PC-9 (cell line): ENCODE data around the gene CDH20. TPM values are rescaled to one million over a fixed set of nuclear protein-coding genes. Genes with fewer than 3 reads are reported as not detected.

Experiments
- Bru-seq: library from RNA; stranded (reverse); fragments of 400-500 nt; gene quantifications from one replicate; lab custom pipeline; 2021; lab: Mats Ljungman, UMichigan
- BruChase-seq, 2 experiments: library from RNA; stranded (reverse); fragments of 400-500 nt; gene quantifications; one replicate each; lab custom pipeline; 2021; lab: Mats Ljungman, UMichigan
- BruUV-seq: library from RNA; stranded (reverse); fragments of 400-500 nt; replicated peaks from 2 replicates; lab custom pipeline; 2021; lab: Mats Ljungman, UMichigan
- CTCF ChIA-PET: fragments of 300-600 bp; sonication (Branson Sonifier 250); formaldehyde crosslinking; loops from one replicate; lab custom pipeline; 2022; ENCODE audit warnings: antibody characterized with exemption; lab: Charles Lee
- POLR2A ChIA-PET: fragments of 300-600 bp; sonication (Branson Sonifier 250); formaldehyde crosslinking; loops from one replicate; lab custom pipeline; 2022; ENCODE audit warnings: antibody characterized with exemption; ENCODE audit not compliant: unreplicated experiment; lab: Charles Lee
- DNase-seq, 2 experiments: peaks; one replicate each; pipeline versions ENCODE4 v3.0.0 to v3.0.0-alpha.2; 2015 to 2022; ENCODE audit warnings: mixed read lengths in 1 of 2
- H2AFZ ChIP-seq: fragments of 200-600 bp; sonication (generic); 2 replicates; pipeline ENCODE4 v1.8.1; 2017; ENCODE audit warnings: antibody characterized with exemption
- H3F3A ChIP-seq: fragments of 200-600 bp; sonication (generic); 2 replicates; pipeline ENCODE4 v1.8.1; 2017; ENCODE audit warnings: antibody characterized with exemption, mild to moderate bottlenecking, low read depth; ENCODE audit not compliant: insufficient read depth
- H3K27ac ChIP-seq: fragments of 200-600 bp; sonication (generic); 2 replicates; pipeline ENCODE4 v1.6.1; 2016; ENCODE audit warnings: mixed run types
- H3K27me3 ChIP-seq: fragments of 200-600 bp; sonication (generic); 2 replicates; pipeline ENCODE4 v1.6.1; 2016; ENCODE audit warnings: low read depth, mixed run types; ENCODE audit not compliant: insufficient read depth
- H3K36me3 ChIP-seq: fragments of 200-600 bp; sonication (generic); 2 replicates; pipeline ENCODE4 v1.6.1; 2016; ENCODE audit warnings: low read depth, mixed run types
- H3K4me1 ChIP-seq: fragments of 200-600 bp; sonication (generic); replicated peaks from 2 replicates; pipeline ENCODE4 v1.6.1; 2016; ENCODE audit warnings: mixed run types; ENCODE audit not compliant: insufficient read depth
- H3K4me2 ChIP-seq: fragments of 200-600 bp; sonication (generic); 2 replicates; pipeline ENCODE4 v1.6.1; 2017; ENCODE audit warnings: mixed run types
- H3K4me3 ChIP-seq: fragments of 200-600 bp; sonication (generic); 2 replicates; pipeline ENCODE4 v1.6.1; 2016; ENCODE audit warnings: mixed run types
- H3K79me2 ChIP-seq: fragments of 200-600 bp; sonication (generic); 2 replicates; pipeline ENCODE4 v1.6.1; 2017; ENCODE audit warnings: low read depth, mixed run types
- H3K9me2 ChIP-seq: fragments of 200-600 bp; sonication (generic); 2 replicates; pipeline ENCODE4 v1.8.1; 2017; ENCODE audit warnings: mild to moderate bottlenecking; ENCODE audit not compliant: insufficient read depth
- H3K9me3 ChIP-seq: fragments of 200-600 bp; sonication (generic); 2 replicates; pipeline ENCODE4 v1.8.1; 2016; ENCODE audit warnings: low read depth; ENCODE audit not compliant: insufficient read depth
- H4K20me1 ChIP-seq: fragments of 200-600 bp; sonication (generic); 2 replicates; pipeline ENCODE4 v1.8.1; 2017; ENCODE audit not compliant: insufficient read depth
- EZH2 ChIP-seq: fragments of 200-600 bp; sonication (generic); IDR thresholded peaks from 2 replicates; pipeline ENCODE4 v1.8.0; 2017; ENCODE audit warnings: antibody characterized with exemption, low read depth
- intact Hi-C: fragments of 100-400 bp; cut with micrococcal nuclease; formaldehyde crosslinking; loops from one replicate; pipeline ENCODE4 v1.10.0; 2022; ENCODE audit not compliant: unreplicated experiment
- long read RNA-seq: library from polyadenylated mRNA; stranded (forward); transcript quantifications from one replicate; pipeline ENCODE4 v2.0.0, GENCODE V29; 2022
- total RNA-seq: library from RNA; stranded (reverse); gene quantifications from 2 replicates; pipeline ENCODE4 v1.2.3, GENCODE V29; 2021
- TF ChIP-seq, protein P1 (sequence below): fragments of 200-600 bp; sonication (generic); conservative IDR thresholded peaks from 2 replicates; pipeline ENCODE4 v1.6.1; 2017; ENCODE audit warnings: mixed run types, antibody characterized with exemption, mild to moderate bottlenecking, moderate library complexity

CDH20 gene
- total RNA-seq (not detected in 2 replicates), Bru-seq, nascent RNA (not detected), BruChase-seq, experiment 1, labeled RNA remaining after a 2-hour chase (not detected), BruChase-seq, experiment 2, labeled RNA remaining after a 6-hour chase (not detected)
- long read RNA-seq = 0 reads

DNA sequence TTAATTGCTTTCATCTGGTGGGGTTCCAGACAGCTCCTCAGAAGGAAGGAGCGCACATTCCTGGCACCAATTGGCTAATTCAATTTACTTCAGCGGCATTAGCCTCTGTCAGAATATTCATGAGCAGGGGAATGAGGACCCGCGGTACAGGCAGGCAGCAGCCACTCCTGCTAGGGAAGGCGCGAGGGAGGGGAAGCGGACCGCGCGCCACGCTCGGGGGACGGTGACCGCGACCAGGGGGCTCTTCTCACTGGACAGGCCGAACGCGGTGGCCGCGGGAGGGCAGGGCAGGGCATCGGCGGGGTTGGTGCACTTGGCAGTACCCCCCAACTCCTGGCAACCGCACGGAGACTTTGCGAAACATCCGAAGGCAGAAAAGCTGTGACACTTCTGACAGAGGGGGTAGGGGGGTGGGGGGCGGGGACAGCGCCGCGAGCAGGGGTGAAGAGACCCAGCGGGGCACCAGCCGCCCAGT, at the start of gene CDH20:
TSS of gene CDH20 (plus strand) at position 160 of the 475 bp plus-strand sequence.
- no peak for DNase-seq
- no peaks in the 10 kb centered on the region for H3K9me3 ChIP-seq
- H3K79me2 ChIP-seq = no peaks in the 10 kb centered on the region
- H3K4me3 ChIP-seq = no peak within 1 kb of the TSS
- no TSS peak for BruUV-seq
- no peak within 1 kb of the TSS for H2AFZ ChIP-seq
- H3K4me2 ChIP-seq = no peak within 1 kb of the TSS
- H3K4me1 ChIP-seq = no peaks in the 10 kb centered on the region
- no peaks in the 10 kb centered on the region for H4K20me1 ChIP-seq
- intact Hi-C loops = no loop called here
- no peak within 1 kb of the TSS for H3K27ac ChIP-seq
- H3K9me2 ChIP-seq = no peaks in the 10 kb centered on the region
- no peaks in the 10 kb centered on the region for H3K27me3 ChIP-seq
- POLR2A ChIA-PET = no interaction called here
- TF ChIP-seq EZH2 = no peak
- TF ChIP-seq, protein P1, sequence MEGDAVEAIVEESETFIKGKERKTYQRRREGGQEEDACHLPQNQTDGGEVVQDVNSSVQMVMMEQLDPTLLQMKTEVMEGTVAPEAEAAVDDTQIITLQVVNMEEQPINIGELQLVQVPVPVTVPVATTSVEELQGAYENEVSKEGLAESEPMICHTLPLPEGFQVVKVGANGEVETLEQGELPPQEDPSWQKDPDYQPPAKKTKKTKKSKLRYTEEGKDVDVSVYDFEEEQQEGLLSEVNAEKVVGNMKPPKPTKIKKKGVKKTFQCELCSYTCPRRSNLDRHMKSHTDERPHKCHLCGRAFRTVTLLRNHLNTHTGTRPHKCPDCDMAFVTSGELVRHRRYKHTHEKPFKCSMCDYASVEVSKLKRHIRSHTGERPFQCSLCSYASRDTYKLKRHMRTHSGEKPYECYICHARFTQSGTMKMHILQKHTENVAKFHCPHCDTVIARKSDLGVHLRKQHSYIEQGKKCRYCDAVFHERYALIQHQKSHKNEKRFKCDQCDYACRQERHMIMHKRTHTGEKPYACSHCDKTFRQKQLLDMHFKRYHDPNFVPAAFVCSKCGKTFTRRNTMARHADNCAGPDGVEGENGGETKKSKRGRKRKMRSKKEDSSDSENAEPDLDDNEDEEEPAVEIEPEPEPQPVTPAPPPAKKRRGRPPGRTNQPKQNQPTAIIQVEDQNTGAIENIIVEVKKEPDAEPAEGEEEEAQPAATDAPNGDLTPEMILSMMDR = no peak
- no peaks in the 10 kb centered on the region for H3F3A ChIP-seq
- no peaks in the 10 kb centered on the region for H3K36me3 ChIP-seq
- CTCF ChIA-PET = no interaction called here

DNA sequence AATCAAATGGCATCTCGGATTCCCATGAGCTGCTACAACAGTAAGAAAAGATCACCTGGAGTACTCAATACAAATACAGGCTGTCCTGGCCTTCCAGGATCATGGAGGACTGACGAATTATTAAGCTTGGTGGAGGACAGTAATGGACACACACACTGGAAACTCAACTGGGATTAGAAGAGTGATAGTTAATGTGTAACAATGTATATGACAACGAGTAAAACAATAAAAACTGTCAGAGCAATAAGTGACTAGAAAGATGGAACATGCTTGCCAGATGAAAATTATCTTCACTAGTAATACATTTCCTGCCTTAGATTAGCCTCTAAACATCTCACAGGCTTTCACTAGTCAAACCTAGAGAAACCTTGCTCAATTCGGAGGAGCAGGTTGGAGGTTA, 49.2 kb upstream of the CDH20 start:
- Histone ChIP-seq H3K79me2 (no peaks in the 10 kb centered on the region), H4K20me1 (no peaks in the 10 kb centered on the region), H3K4me1 (no peaks in the 10 kb centered on the region), H3K4me2 (no peak overlapping the region), H3K36me3 (no peaks in the 10 kb centered on the region), H3K4me3 (no peak overlapping the region), H3F3A (no peaks in the 10 kb centered on the region), H3K27me3 (no peaks in the 10 kb centered on the region), H2AFZ (no peak overlapping the region; the same call in 1 of the 2 replicates), H3K9me2 (no peaks in the 10 kb centered on the region), H3K9me3 (no peaks in the 10 kb centered on the region), H3K27ac (no peak overlapping the region)
- DNase-seq = no peak
- TF ChIP-seq, protein P1 = no peak
- BruUV-seq = no TSS peak
- POLR2A ChIA-PET = no interaction called here
- intact Hi-C loops = no loop called here
- CTCF ChIA-PET = no interaction called here

DNA sequence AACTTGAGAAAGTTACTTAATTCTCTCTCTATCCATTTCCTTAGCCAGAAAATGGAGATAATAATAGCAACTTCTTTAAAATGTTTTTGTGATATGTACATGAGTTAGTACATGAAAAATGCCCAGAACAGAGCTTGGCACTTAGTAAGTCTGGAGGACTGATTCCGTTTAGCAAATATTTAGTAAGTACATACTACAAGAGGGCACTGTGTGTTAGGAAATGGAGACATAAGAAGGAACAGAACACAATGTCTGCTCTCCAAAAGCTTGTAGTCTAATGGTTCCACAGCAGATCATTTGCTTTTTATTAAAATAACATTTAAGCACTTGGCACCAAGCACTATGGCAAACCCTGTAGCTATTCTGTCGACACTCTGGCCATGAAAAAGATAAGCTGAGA, 47.5 kb upstream of the CDH20 start:
- H4K20me1 ChIP-seq = no peaks in the 10 kb centered on the region
- no peak for DNase-seq
- H3K36me3 ChIP-seq = no peaks in the 10 kb centered on the region
- ChIA-PET POLR2A (no interaction called here), CTCF (no interaction called here)
- H3F3A ChIP-seq = no peaks in the 10 kb centered on the region
- intact Hi-C loops = no loop called here
- H2AFZ ChIP-seq = no peak overlapping the region
- H3K27me3 ChIP-seq = no peaks in the 10 kb centered on the region
- TF ChIP-seq EZH2 = no peak
- no peak overlapping the region for H3K4me2 ChIP-seq
- H3K9me2 ChIP-seq = no peaks in the 10 kb centered on the region
- H3K4me1 ChIP-seq = no peaks in the 10 kb centered on the region
- no peak overlapping the region for H3K4me3 ChIP-seq
- no TSS peak for BruUV-seq
- H3K9me3 ChIP-seq = no peaks in the 10 kb centered on the region
- H3K79me2 ChIP-seq = no peaks in the 10 kb centered on the region
- H3K27ac ChIP-seq = no peak overlapping the region

DNA sequence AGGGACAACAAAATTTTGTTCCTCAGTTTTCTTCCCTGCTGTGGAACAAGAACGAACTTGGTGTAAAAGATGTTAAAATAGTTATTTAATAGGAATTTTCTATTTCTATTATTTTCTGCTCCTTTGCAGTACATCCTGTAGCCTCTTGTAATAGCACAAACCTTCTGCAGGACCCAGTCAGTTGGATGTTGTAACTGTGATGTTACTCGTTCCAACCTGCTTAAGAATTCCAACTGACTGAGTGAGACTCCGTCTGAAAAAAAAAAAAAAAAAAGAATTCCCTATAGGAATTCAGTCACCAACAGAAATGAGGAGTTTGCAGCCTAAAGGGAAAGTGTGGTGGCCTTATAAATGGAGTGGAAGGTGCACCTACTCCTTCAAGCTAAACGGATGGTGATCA, 46.4 kb upstream of the CDH20 start:
- Histone ChIP-seq H3K4me3 (no peak overlapping the region), H3K27me3 (no peaks in the 10 kb centered on the region), H3K9me2 (no peaks in the 10 kb centered on the region), H4K20me1 (no peaks in the 10 kb centered on the region), H3K9me3 (no peaks in the 10 kb centered on the region), H3F3A (no peaks in the 10 kb centered on the region), H3K79me2 (no peaks in the 10 kb centered on the region), H3K36me3 (no peaks in the 10 kb centered on the region), H3K4me1 (no peaks in the 10 kb centered on the region), H3K4me2 (no peak overlapping the region), H3K27ac (no peak overlapping the region), H2AFZ (no peak overlapping the region)
- no peak for DNase-seq
- POLR2A ChIA-PET = no interaction called here
- intact Hi-C loops = no loop called here
- CTCF ChIA-PET = no interaction called here
- no TSS peak for BruUV-seq
- TF ChIP-seq, protein P1 = no peak
- TF ChIP-seq EZH2 = no peak
